Activated T-cell treated with anti-CD3 and anti-CD28 coated beads, Interleukin-2, amount 50 U/mL, for 72 hours (primary cell): Measurements from ENCODE around the gene KCNG4. TPM values are rescaled to one million over a fixed set of nuclear protein-coding genes. Genes with fewer than 3 reads are reported as not detected.

Source experiments
- ATAC-seq, 2 donors: fragments of 150-1000 bp; cut with Tn5 transposase; replicated peaks in 1 of 2; 2 replicates each; pipeline ENCODE4 v1.10.0; 2021; ENCODE audit warnings: moderate library complexity in 2 of 2, mild to moderate bottlenecking in 1 of 2
- DNase-seq, 2 donors: peaks; one replicate each; pipeline ENCODE4 v3.0.0; 2021 to 2022; ENCODE audit warnings: mixed read lengths in 1 of 2
- H3K27ac Mint-ChIP-seq: one replicate; pipeline ENCODE4 v1.8.0; 2022; ENCODE audit warnings: mild to moderate bottlenecking, moderate library complexity, mixed read lengths
- H3K27me3 Mint-ChIP-seq: one replicate; pipeline ENCODE4 v1.8.0; 2022; ENCODE audit warnings: low read depth, mixed read lengths
- H3K36me3 Mint-ChIP-seq, 2 donors: one replicate each; pipeline ENCODE4 v1.8.0; 2022; ENCODE audit warnings: mixed read lengths in 2 of 2, mild to moderate bottlenecking in 1 of 2; ENCODE audit not compliant: insufficient read depth in 2 of 2
- H3K4me1 Mint-ChIP-seq: one replicate; pipeline ENCODE4 v1.8.0; 2022; ENCODE audit warnings: low read depth, mixed read lengths
- H3K4me3 Mint-ChIP-seq, 2 donors: one replicate each; pipeline ENCODE4 v1.8.0; 2022; ENCODE audit warnings: mild to moderate bottlenecking in 2 of 2, mixed read lengths in 2 of 2, moderate library complexity in 2 of 2
- H3K9me3 Mint-ChIP-seq, 2 donors: one replicate each; pipeline ENCODE4 v1.8.0; 2022; ENCODE audit warnings: mixed read lengths in 2 of 2
- total RNA-seq, 2 donors: library from RNA; stranded (reverse); gene quantifications; one replicate each; pipeline ENCODE4 v1.2.3, GENCODE V29; 2022

Gene KCNG4
- total RNA-seq, 2 donors from 2014 or later: not detected

- DNase-seq (no peak), ATAC-seq (no peak)
- Mint-ChIP-seq H3K27me3 (peaks cover 35% of the 10 kb centered on the region), H3K27ac (no peak overlapping the region), H3K36me3 (no peaks in the 10 kb centered on the region), H3K9me3 (peaks cover 0 to 4% of the 10 kb centered on the region in 2 donors), H3K4me3 (no peak overlapping the region), H3K4me1 (no peaks in the 10 kb centered on the region)
Observed at GRCh38 chr16:84240455-84240854, 643 bp upstream of the KCNG4 start.

GRCh38 chr16:84239141-84239769, 557 bp downstream of the KCNG4 start:
- Mint-ChIP-seq H3K27ac (no peak overlapping the region), H3K27me3 (peaks cover 32% of the 10 kb centered on the region), H3K4me3 (no peak overlapping the region), H3K4me1 (no peaks in the 10 kb centered on the region), H3K36me3 (no peaks in the 10 kb centered on the region), H3K9me3 (peaks cover 0 to 2% of the 10 kb centered on the region in 2 donors)
- DNase-seq (no peak), ATAC-seq (no peak)

GRCh38 chr16:84237994-84238750, 1.6 kb downstream of the KCNG4 start:
- H3K27ac Mint-ChIP-seq: no peak overlapping the region

GRCh38 chr16:84236671-84237070, 3.1 kb downstream of the KCNG4 start:
- Mint-ChIP-seq H3K36me3 (no peaks in the 10 kb centered on the region), H3K27ac (no peak overlapping the region), H3K4me1 (no peaks in the 10 kb centered on the region), H3K9me3 (no peaks in the 10 kb centered on the region), H3K27me3 (peaks cover 22% of the 10 kb centered on the region), H3K4me3 (no peak overlapping the region)
- ATAC-seq (no peak), DNase-seq (no peak)

More at GRCh38 chr16:84237994-84238750, 1.6 kb downstream of the KCNG4 start:
- H3K4me3 Mint-ChIP-seq: no peak overlapping the region
- no peaks in the 10 kb centered on the region for H3K36me3 Mint-ChIP-seq
- ATAC-seq (no peak), DNase-seq (no peak)
- no peaks in the 10 kb centered on the region for H3K9me3 Mint-ChIP-seq
- no peaks in the 10 kb centered on the region for H3K4me1 Mint-ChIP-seq
- peaks cover 22% of the 10 kb centered on the region for H3K27me3 Mint-ChIP-seq

- ATAC-seq (no peak), DNase-seq (no peak)
- H3K9me3 Mint-ChIP-seq: no peaks in the 10 kb centered on the region
- no peak overlapping the region for H3K27ac Mint-ChIP-seq
- no peaks in the 10 kb centered on the region for H3K4me1 Mint-ChIP-seq
- H3K4me3 Mint-ChIP-seq: no peak overlapping the region
- no peaks in the 10 kb centered on the region for H3K36me3 Mint-ChIP-seq
- peaks cover 8% of the 10 kb centered on the region for H3K27me3 Mint-ChIP-seq
Observed at GRCh38 chr16:84234321-84235241, 5.2 kb downstream of the KCNG4 start.

GRCh38 chr16:84233748-84234147, 6.1 kb downstream of the KCNG4 start:
- Mint-ChIP-seq H3K27me3 (peaks cover under 1% of the 10 kb centered on the region), H3K4me3 (no peak overlapping the region), H3K27ac (no peak overlapping the region), H3K4me1 (no peaks in the 10 kb centered on the region), H3K36me3 (no peaks in the 10 kb centered on the region), H3K9me3 (no peaks in the 10 kb centered on the region)
- ATAC-seq (no peak), DNase-seq (no peak)

- DNase-seq: no peak
- Mint-ChIP-seq H3K4me3 (no peak overlapping the region), H3K27me3 (no peaks in the 10 kb centered on the region), H3K4me1 (no peaks in the 10 kb centered on the region), H3K36me3 (no peaks in the 10 kb centered on the region), H3K27ac (no peak overlapping the region), H3K9me3 (no peaks in the 10 kb centered on the region)
- no peak for ATAC-seq
Observed at GRCh38 chr16:84232969-84233368, 6.8 kb downstream of the KCNG4 start.

GRCh38 chr16:84232060-84232459, 7.8 kb downstream of the KCNG4 start:
- Mint-ChIP-seq H3K9me3 (no peaks in the 10 kb centered on the region), H3K36me3 (no peaks in the 10 kb centered on the region), H3K27me3 (peaks cover 7% of the 10 kb centered on the region), H3K4me1 (no peaks in the 10 kb centered on the region), H3K4me3 (no peak overlapping the region), H3K27ac (no peak overlapping the region)
- DNase-seq (no peak), ATAC-seq (no peak)

- Mint-ChIP-seq H3K4me3 (no peak overlapping the region), H3K4me1 (no peaks in the 10 kb centered on the region), H3K27me3 (peaks cover 14% of the 10 kb centered on the region), H3K36me3 (no peaks in the 10 kb centered on the region), H3K27ac (no peak overlapping the region), H3K9me3 (no peaks in the 10 kb centered on the region)
- no peak for DNase-seq
- ATAC-seq: no peak
Observed at GRCh38 chr16:84229471-84229870, 10.3 kb downstream of the KCNG4 start.

GRCh38 chr16:84228256-84228838, 11.5 kb downstream of the KCNG4 start:
- Mint-ChIP-seq H3K9me3 (no peaks in the 10 kb centered on the region), H3K4me1 (no peaks in the 10 kb centered on the region), H3K27ac (no peak overlapping the region), H3K4me3 (no peak overlapping the region), H3K27me3 (peaks cover 14% of the 10 kb centered on the region), H3K36me3 (no peaks in the 10 kb centered on the region)
- DNase-seq: no peak
- ATAC-seq: no peak

- DNase-seq (no peak), ATAC-seq (no peak)
- Mint-ChIP-seq H3K36me3 (no peaks in the 10 kb centered on the region), H3K4me1 (no peaks in the 10 kb centered on the region), H3K27me3 (peaks cover 14% of the 10 kb centered on the region), H3K9me3 (no peaks in the 10 kb centered on the region), H3K4me3 (no peak overlapping the region), H3K27ac (no peak overlapping the region)
Observed at GRCh38 chr16:84227548-84227947, 12.3 kb downstream of the KCNG4 start.

- Mint-ChIP-seq H3K4me1 (no peaks in the 10 kb centered on the region), H3K27ac (no peak overlapping the region), H3K36me3 (no peaks in the 10 kb centered on the region), H3K4me3 (no peak overlapping the region), H3K9me3 (no peaks in the 10 kb centered on the region), H3K27me3 (peaks cover 14% of the 10 kb centered on the region)
- DNase-seq: no peak
- ATAC-seq: no peak
Observed at GRCh38 chr16:84226026-84226425, 13.8 kb downstream of the KCNG4 start.

GRCh38 chr16:84225571-84225970, 14.2 kb downstream of the KCNG4 start:
- Mint-ChIP-seq H3K27ac (no peak overlapping the region), H3K4me3 (no peak overlapping the region), H3K9me3 (no peaks in the 10 kb centered on the region), H3K4me1 (no peaks in the 10 kb centered on the region), H3K36me3 (no peaks in the 10 kb centered on the region), H3K27me3 (peaks cover 14% of the 10 kb centered on the region)
- no peak for ATAC-seq
- DNase-seq: no peak
